ENCODE data around the gene BIRC7.

DNA sequence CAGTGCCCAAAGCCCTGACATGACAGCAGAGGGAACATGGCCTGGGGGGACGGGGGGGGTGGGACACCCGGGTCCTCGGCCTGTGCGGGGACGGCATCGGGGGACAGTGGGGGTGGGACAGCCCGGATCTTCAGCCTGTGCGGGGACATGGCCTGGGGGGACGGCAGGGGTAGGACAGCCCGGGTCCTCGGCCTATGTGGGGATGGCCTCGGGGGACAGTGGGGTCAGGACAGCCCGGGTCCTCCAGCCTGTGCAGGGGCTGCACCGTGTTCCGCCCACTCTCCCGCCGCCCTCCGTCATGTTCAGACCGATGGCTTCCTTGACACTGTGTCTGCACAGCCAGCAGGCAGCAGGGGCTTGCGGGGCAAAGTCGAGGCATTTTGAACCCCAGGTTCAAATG lies 7.0 kb downstream of the BIRC7 start:
- TF ChIP-seq, protein P1, sequence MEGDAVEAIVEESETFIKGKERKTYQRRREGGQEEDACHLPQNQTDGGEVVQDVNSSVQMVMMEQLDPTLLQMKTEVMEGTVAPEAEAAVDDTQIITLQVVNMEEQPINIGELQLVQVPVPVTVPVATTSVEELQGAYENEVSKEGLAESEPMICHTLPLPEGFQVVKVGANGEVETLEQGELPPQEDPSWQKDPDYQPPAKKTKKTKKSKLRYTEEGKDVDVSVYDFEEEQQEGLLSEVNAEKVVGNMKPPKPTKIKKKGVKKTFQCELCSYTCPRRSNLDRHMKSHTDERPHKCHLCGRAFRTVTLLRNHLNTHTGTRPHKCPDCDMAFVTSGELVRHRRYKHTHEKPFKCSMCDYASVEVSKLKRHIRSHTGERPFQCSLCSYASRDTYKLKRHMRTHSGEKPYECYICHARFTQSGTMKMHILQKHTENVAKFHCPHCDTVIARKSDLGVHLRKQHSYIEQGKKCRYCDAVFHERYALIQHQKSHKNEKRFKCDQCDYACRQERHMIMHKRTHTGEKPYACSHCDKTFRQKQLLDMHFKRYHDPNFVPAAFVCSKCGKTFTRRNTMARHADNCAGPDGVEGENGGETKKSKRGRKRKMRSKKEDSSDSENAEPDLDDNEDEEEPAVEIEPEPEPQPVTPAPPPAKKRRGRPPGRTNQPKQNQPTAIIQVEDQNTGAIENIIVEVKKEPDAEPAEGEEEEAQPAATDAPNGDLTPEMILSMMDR (IDR thresholded peaks at IDR 0.05; ENCODE audit: low read length): no peak
- no peak for TF ChIP-seq EZH2 (IDR thresholded peaks at IDR 0.05; ENCODE audit: borderline replicate concordance, low read length)

Measured in OCI-LY1 (cell line).